CD4-positive, alpha-beta T cell treated with Interleukin-2 at 100 ng/mL for 4 hours (primary cell): Measurements from ENCODE around the gene PRKAR1B.
"Not testable (repeated sequence)": the region's sequence is repeated elsewhere in the genome, so short reads cannot be mapped to it uniquely, and the experiment has no call there.

Source experiments
- DNase-seq: peaks from one replicate; pipeline ENCODE4 v3.0.0-alpha.2; 2020; ENCODE audit warnings: low spot score

Gene PRKAR1B

GRCh38 chr7:668139-668931 lies 58.7 kb downstream of the PRKAR1B start:
- no peak for DNase-seq

- no peak for DNase-seq
Observed at GRCh38 chr7:666454-667292, 60.4 kb downstream of the PRKAR1B start.

DNA sequence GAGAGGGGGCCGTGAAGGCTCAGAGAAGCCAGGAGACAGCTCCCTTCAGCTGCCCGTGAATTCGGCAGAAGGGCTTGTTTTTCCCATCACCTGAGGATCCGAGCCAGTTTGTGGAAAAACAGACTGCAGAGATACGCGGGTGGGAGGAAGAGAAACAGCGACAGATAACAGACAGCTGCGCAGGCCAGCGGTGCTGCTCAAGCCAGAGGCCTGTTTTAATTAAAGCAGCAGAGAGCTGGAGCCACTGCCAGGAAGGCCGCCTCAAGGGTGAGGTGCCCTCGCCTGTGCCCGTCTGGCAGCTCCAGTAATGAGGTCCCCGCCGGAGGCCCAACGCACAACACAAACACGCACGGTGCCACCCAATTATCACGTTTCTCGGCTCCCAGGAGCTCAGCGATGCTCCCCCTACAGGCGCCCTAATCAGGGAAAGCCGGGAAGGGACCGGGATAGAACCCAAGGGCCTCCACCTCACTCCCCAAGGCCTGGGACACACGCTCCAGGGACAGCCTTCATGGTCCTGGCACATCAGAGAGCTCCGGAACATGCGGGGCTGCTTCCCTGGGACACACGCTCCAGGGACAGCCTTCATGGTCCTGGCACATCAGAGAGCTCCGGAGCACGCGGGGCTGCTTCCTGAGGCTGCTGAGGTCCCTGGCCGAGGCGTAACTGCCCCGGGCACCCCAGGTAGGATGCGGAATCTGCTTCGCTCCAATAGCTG lies 61.2 kb downstream of the PRKAR1B start:
- no peak for DNase-seq

DNA sequence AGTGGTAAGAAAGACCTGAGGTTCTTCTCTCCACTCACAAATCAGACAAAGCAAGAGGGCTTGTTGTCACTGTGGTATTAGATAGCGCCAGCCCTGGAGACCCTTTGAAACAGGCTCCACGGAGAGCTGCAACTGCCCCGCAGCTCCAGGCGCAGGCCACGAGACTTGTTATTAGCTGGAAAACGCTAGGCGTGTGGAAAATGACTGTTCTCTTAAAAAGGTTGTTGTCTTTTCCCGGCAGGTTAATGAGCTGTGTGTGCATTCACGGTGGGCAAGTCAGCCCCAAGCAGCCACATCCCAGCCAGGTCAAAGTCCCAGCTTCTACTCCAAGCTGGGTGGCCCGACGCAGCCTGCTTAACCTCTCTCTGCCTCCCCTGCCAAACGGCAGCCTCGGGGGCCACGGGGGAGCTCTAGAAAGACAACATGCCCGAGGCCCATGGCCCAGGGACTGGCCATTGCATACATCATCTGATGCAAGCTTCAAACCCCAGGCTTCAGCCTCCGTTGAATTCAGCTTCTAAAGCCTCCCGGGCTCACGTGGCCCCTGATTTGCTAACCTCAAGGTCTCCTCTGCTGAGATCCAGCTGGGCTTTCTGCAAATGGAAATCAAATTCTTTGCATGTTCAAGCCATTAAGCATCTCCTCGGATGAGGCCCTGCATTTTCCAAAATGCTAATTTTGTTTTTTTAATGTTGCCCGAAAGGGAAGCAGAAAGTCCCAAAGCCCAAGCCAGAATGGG lies 61.9 kb downstream of the PRKAR1B start:
- DNase-seq = no peak

- no peak for DNase-seq
Observed at GRCh38 chr7:664402-664775, 62.7 kb downstream of the PRKAR1B start.

- no peak for DNase-seq
Observed at GRCh38 chr7:662576-662975, 64.5 kb downstream of the PRKAR1B start.

DNA sequence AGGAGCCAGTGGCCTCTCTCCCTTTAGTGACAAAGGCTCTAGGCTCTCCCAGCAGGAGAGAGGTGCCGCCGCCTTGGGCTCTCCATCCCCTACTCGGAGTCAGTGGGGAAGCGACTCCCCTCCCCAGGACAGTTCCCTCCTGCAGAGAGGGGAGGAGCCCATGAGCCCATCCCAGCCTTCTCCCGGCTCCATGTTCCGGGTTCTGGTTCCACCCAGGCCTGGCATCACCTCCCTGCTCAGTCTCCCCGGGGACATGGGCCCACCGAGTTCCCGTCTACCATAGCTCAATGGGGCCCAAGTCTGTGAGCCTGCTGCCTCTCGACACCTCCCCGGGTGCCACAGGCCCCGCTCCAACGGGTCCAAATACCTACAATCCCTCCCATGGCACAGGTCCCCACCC lies 67.1 kb downstream of the PRKAR1B start:
- DNase-seq = no peak

- no peak for DNase-seq
Observed at GRCh38 chr7:659306-659847, 67.7 kb downstream of the PRKAR1B start.

DNA sequence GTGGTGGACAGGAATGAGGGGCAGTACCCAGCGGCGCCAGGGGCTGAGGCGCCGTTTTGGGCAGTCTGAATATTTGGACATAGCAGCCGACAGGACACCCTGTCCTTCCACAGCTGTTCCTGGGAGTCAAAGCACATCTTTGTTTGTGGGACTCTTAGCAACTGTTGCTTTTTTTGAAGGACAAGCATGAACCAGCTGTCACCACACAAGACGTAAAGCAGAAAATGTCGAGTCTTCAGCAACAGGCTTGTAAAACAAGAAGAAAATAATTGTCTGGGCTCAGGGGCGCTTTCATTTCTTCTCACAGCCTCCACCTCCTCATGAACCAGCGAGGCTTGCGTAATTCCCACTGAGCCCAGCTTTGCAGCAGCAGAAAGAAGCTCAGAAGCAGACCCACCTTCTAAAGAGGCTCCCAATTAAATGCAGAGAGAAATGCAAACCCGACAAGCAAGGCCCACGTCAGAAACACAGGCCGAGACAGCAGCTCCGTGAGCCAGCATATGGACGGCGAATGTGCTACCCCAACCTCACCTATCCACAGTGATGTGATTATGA lies 69.4 kb downstream of the PRKAR1B start:
- no peak for DNase-seq

- not testable (repeated sequence) for DNase-seq
Observed at GRCh38 chr7:657010-657409, 70.1 kb downstream of the PRKAR1B start.

DNA sequence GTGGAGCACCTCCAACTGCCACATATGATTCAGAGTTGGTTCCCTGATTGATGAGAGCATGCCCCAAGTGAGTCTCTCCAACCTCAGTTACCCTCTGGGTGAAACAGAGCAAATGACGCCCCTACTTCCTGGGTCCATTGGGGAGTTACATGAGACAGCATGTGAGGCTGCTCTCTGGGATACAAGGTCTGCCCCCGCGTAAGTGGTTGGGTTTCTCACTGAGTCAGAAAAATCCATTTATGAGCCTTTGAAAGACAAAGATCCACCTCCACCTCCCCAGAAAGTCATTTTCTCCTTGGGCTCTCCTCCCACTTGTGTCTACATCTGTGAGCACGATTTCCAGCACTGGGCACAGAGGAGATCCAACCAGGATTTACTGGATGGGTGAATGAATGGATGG lies 71.3 kb downstream of the PRKAR1B start:
- no peak for DNase-seq

DNA sequence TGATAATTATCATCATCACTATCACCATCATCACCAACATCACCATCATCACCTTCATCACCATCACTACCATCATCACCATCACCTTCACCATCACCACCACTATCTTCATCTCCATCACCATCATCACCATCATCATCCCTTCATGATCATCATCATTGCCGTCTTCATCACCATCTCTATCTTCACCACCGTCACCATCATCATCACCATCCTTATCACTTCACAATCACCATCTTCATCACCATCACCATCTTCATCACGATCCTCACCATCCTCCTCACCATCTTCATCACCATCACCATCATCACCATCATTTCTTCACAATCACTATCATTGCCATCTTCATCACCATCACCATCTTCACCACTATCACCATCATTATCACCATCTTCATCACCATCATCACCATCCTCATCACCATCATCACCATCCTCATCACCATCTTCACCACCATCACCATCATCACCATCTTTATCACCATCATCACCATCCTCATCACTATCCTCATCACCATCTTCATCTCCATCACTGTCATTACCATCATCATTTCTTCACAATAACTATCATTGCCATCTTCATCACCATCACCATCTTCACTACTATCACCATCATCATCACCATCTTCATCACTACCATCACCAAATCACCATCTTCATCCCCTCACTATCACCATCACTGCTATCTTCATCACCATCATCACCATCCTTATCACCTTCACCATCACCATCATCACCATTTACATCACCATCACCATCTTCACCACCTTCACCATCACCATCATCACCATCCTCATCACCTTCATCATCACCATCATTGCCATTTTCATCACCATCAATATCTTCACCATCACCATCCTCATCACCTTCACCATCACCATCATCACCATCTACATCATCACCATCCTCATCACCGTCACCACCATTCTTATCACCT lies 73.0 kb downstream of the PRKAR1B start:
- no peak for DNase-seq

DNA sequence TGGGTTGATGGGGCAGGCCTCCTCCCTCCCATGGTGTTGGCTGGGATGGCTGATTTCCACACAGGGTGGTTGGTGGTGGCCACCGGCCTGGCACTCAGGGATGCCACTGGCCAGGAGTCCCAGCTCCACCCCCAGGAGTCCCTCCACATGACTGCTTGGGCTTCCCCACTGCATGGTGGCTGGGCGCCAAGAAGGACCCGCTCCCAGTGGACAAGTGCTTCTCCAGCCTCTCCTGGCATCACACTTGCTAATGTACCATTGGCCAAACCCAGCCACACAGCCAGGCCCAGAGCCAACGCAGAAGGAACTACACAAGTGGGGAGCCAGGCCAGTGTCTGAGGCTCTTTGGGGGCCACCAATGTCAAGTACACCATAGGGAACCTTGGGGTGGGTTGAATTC lies 74.2 kb downstream of the PRKAR1B start:
- DNase-seq = no peak

GRCh38 chr7:652167-652566 lies 74.9 kb downstream of the PRKAR1B start:
- DNase-seq = not testable (repeated sequence)

DNA sequence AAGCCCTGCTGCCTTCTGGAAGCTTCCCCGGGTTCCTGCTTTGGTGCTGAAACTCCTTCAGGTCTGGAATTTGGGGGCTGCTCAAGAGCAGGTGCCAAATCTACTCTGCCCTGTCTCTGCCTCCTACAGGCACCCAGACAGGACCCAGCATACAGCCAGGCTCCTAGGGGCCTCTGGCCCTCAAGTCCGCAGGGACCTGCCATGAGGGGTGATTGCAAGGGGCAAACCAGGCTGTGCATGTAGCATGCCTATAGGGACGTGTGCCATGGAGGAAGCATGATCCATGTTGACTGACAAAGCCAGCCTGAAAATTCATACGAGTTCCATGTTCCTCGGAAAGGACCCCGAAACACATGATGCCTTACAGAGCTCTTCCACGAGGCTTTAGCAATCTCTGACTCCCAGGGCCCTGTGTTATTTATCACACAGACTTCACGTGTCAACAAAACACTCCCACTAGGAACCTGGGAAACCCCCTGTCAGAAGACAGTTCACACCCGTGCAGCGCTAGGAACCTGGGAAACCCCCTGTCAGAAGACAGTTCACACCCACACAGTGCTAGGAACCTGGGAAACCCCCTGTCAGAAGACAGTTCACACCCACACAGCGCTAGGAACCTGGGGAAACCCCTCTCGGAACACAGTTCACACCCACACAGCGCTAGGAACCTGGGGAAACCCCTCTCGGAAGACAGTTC lies 75.9 kb downstream of the PRKAR1B start:
- DNase-seq = peak; percentile 20

DNA sequence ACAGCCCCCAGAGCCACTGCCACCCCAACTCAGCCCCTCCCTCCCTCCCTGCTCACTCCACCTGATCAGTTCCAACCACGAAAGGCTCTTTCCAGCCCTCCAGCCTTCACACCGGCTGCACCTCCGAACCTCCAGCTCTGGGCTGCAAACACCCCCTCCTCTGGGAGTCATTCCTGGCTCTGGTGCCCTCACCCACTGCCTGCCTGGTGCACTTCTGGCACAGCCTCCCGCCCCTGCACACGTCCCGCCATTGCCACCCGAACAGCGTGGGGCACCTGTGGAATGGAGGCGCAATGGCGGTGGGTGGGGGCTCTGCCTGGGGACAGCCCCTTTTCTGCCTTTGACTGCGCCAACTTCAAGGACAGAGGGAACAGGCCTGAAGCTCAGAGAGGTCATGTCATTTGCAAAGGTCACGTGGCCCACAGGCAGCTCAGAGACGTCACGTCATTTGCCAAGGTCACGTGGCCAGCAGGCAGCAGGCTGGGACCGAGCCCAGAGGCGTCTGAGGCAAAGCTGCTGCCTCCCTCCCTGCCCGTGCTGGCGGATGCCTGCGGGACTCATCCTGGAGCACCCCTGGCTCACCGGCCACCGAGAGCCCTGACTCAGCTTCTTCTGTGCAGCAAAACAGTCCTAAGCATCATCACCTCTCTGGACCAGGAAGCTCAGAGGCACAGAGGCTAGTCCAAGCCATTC lies 76.6 kb downstream of the PRKAR1B start:
- DNase-seq = no peak

DNA sequence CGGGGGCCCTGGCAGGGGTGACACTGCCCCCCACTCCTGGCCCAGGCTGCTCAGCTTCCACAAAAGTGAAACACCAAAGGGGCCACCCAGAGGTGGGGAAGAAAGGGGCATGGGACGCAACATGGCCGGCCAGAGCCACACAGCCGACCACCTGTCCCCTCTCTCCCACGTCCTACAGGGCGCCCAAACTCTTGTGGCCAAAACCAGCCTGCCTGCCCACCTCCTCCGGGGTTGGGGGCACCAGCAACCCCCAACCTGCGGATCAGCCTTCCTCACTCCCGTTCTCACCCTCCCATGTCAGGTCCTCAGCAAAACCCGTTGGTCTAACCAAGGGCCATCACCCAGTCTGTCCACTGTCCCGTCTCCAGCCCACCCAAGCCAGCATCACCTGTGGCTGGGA lies 80.1 kb downstream of the PRKAR1B start:
- DNase-seq = no peak

DNA sequence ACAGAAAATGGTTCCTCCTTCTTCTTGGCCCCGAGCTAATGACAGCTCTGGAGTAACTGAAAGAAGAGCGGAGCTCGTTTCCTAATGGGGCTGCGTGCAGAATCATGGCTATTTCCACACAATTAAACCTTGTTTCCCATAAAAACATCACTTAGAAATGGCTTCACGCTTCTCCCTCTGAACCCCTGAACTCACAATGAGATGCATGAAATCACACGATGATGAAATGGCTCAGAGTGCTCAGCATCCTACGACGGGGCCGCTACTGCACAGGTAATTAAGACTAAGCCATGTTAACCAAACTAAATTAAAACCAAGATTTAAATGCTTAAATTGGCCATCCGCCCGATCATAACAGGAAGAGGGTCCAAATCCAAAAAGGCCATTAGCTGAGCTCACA lies 80.6 kb downstream of the PRKAR1B start:
- DNase-seq = no peak

DNA sequence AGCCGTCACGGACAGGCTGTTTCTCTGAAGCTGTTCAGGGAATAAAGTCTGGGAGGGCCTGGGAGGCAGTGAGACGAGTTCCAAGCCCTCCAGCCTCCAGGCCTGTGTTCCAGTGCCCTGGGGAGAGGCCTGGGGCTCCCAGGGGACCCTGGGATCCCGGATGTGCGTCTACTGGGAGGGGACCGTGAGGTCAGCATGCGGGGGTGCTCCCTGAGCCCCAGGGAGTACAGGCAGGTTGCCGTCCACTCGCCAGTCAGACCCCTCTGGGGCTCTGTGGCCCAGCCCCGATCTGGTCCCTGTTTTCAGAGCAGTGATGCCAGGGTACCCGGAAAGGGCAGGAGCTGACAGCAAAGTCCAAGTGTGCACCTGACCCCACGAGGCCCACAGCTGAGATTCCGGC lies 81.5 kb downstream of the PRKAR1B start:
- no peak for DNase-seq
